GM23338 (cell line): ENCODE results near the gene PCDHGA4. TPM values are rescaled to one million over a fixed set of nuclear protein-coding genes. Genes with fewer than 3 reads are reported as not detected.
"Not testable (repeated sequence)": the region's sequence is repeated elsewhere in the genome, so short reads cannot be mapped to it uniquely, and the experiment has no call there.

ENCODE experiments used
- ATAC-seq: fragments of 200-7000 bp; cut with Tn5 transposase; 3 replicates; pipeline ENCODE4 v1.9.1; 2020
- DNase-seq: peaks from one replicate; pipeline ENCODE4 v3.0.0-alpha.2; 2015; ENCODE audit warnings: low spot score
- H2AFZ ChIP-seq: fragments of 200-600 bp; sonication (generic); 2 replicates; pipeline ENCODE4 v1.8.0; 2016; ENCODE audit warnings: antibody characterized with exemption, mild to moderate bottlenecking, moderate library complexity
- H3F3A ChIP-seq: fragments of 200-600 bp; sonication (generic); replicated peaks from 2 replicates; pipeline ENCODE4 v1.8.0; 2017; ENCODE audit warnings: antibody characterized with exemption, mixed run types, low read depth
- H3K27ac ChIP-seq: fragments of 200-600 bp; sonication (generic); 2 replicates; pipeline ENCODE4 v1.6.1; 2016; ENCODE audit warnings: low read depth
- H3K27me3 ChIP-seq: fragments of 200-600 bp; sonication (generic); 2 replicates; pipeline ENCODE4 v1.8.0; 2016; ENCODE audit warnings: mild to moderate bottlenecking, mixed run types, moderate library complexity; ENCODE audit not compliant: insufficient read depth
- H3K36me3 ChIP-seq: fragments of 200-600 bp; sonication (generic); 2 replicates; pipeline ENCODE4 v1.8.0; 2016; ENCODE audit warnings: mild to moderate bottlenecking; ENCODE audit not compliant: insufficient read depth
- H3K4me1 ChIP-seq: fragments of 200-600 bp; sonication (generic); 2 replicates; pipeline ENCODE4 v1.8.0; 2016; ENCODE audit warnings: mild to moderate bottlenecking, moderate library complexity; ENCODE audit not compliant: insufficient read depth
- H3K4me2 ChIP-seq: fragments of 200-600 bp; sonication (generic); 2 replicates; pipeline ENCODE4 v1.7.1; 2017; ENCODE audit warnings: mixed run types
- H3K4me3 ChIP-seq: fragments of 200-600 bp; sonication (generic); 2 replicates; pipeline ENCODE4 v1.6.1; 2016; ENCODE audit warnings: mixed run types
- H3K79me2 ChIP-seq: fragments of 200-600 bp; sonication (generic); replicated peaks from 2 replicates; pipeline ENCODE4 v1.8.0; 2017; ENCODE audit warnings: mild to moderate bottlenecking; ENCODE audit not compliant: insufficient read depth
- H3K9me2 ChIP-seq: fragments of 200-600 bp; sonication (generic); 2 replicates; pipeline ENCODE4 v1.8.0; 2017; ENCODE audit not compliant: insufficient read depth
- H4K20me1 ChIP-seq: fragments of 200-600 bp; sonication (generic); replicated peaks from 2 replicates; pipeline ENCODE4 v1.8.0; 2017; ENCODE audit warnings: mild to moderate bottlenecking; ENCODE audit not compliant: insufficient read depth
- H3K27ac Mint-ChIP-seq: 2 replicates; pipeline ENCODE4 v1.8.0; 2020; ENCODE audit warnings: inconsistent platforms, mild to moderate bottlenecking, moderate library complexity, mixed read lengths
- H3K27me3 Mint-ChIP-seq: 3 replicates; pipeline ENCODE4 v1.8.0; 2022; ENCODE audit warnings: low read depth, mild to moderate bottlenecking, moderate library complexity, mixed read lengths, inconsistent platforms; ENCODE audit not compliant: insufficient read depth, poor library complexity
- H3K36me3 Mint-ChIP-seq: 3 replicates; pipeline ENCODE4 v1.8.0; 2021; ENCODE audit warnings: low read depth, mild to moderate bottlenecking, inconsistent platforms, moderate library complexity, mixed read lengths
- H3K4me1 Mint-ChIP-seq: 3 replicates; pipeline ENCODE4 v1.8.0; 2020; ENCODE audit warnings: mild to moderate bottlenecking, inconsistent platforms, mixed read lengths
- H3K4me3 Mint-ChIP-seq: 3 replicates; pipeline ENCODE4 v1.8.0; 2021; ENCODE audit warnings: moderate library complexity, mild to moderate bottlenecking, inconsistent platforms, mixed read lengths
- H3K9me3 Mint-ChIP-seq: 3 replicates; pipeline ENCODE4 v1.8.0; 2020; ENCODE audit warnings: moderate library complexity, mild to moderate bottlenecking, inconsistent platforms, mixed read lengths
- CREB1 ChIP-seq: fragments of 250-450 bp; sonication (Bioruptor Pico); IDR thresholded peaks from 2 replicates; pipeline ENCODE4 v1.5.0; 2020; ENCODE audit warnings: low read depth, mild to moderate bottlenecking, moderate library complexity
- JUNB ChIP-seq: IDR thresholded peaks from one replicate; pipeline ENCODE4 v1.6.1; 2016; ENCODE audit warnings: antibody characterized with exemption; ENCODE audit not compliant: unreplicated experiment
- POLR2AphosphoS5 ChIP-seq: IDR thresholded peaks from 2 replicates; pipeline ENCODE4 v1.6.1; 2016; ENCODE audit warnings: antibody characterized with exemption, low read depth
- ZNF114 ChIP-seq: fragments of 250-450 bp; sonication (Bioruptor Pico); IDR thresholded peaks from 2 replicates; pipeline ENCODE4 v1.5.0; 2020; ENCODE audit warnings: mild to moderate bottlenecking, moderate library complexity
- polyA plus RNA-seq: library from polyadenylated mRNA; unstranded; fragments of >200 nt; fragmentation: Nextera tagmentation; extraction: Ambion mirVana; gene quantifications from 2 replicates; pipeline ENCODE4 v1.2.1, GENCODE V29; 2016
- total RNA-seq: library from RNA; depleted of rRNA; stranded (reverse); fragments of >200 nt; shearing (Covaris generic); gene quantifications from 2 replicates; pipeline ENCODE4 v1.2.3, GENCODE V29; 2014
- TF ChIP-seq, protein P1 (sequence below): IDR thresholded peaks from 2 replicates; pipeline ENCODE4 v1.6.1; 2016; ENCODE audit warnings: antibody characterized with exemption
- TF ChIP-seq, protein P2 (sequence below): fragments of 250-450 bp; sonication (Bioruptor Pico); IDR thresholded peaks from 2 replicates; pipeline ENCODE4 v1.5.0; 2020; ENCODE audit warnings: mild to moderate bottlenecking, moderate library complexity
- TF ChIP-seq, protein P3 (sequence below), 2 experiments: fragments of 200-600 bp in 1 of 2; sonication (generic) in 1 of 2; conservative IDR thresholded peaks; 2 replicates each; pipeline versions ENCODE4 v1.5.1 to v1.6.1; 2016 to 2017; ENCODE audit warnings: antibody characterized with exemption in 2 of 2, low read depth in 2 of 2, mild to moderate bottlenecking in 2 of 2, moderate library complexity in 1 of 2

The PCDHGA4 gene
- total and polyA plus RNA-seq, 2 experiments from 2014 or later = 0.99 to 7.2 TPM

DNA sequence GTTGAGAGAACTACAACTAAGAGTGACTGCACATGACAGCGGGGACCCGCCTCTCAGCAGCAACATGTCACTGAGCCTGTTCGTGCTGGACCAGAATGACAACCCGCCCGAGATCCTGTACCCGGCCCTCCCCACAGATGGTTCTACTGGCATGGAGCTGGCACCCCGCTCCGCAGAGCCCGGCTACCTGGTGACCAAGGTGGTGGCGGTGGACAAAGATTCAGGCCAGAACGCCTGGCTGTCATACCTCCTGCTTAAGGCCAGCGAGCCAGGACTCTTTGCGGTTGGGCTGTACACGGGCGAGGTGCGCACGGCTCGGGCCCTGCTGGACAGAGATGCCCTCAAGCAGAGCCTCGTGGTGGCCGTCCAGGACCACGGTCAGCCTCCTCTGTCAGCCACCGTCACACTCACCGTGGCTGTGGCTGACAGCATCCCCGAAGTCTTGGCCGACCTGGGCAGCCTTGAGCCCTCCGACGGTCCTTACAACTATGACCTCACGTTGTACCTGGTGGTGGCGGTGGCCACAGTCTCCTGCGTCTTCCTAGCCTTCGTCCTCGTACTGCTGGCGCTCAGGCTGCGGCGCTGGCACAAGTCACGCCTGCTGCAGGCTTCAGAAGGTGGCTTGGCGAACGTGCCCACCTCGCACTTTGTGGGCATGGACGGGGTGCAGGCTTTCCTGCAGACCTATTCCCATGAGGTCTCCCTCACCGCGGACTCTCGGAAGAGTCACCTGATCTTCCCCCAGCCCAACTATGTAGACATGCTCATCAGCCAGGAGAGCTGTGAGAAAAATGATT lies 29.8 kb downstream of the PCDHGA4 start (continued):
- TF ChIP-seq, protein P1, sequence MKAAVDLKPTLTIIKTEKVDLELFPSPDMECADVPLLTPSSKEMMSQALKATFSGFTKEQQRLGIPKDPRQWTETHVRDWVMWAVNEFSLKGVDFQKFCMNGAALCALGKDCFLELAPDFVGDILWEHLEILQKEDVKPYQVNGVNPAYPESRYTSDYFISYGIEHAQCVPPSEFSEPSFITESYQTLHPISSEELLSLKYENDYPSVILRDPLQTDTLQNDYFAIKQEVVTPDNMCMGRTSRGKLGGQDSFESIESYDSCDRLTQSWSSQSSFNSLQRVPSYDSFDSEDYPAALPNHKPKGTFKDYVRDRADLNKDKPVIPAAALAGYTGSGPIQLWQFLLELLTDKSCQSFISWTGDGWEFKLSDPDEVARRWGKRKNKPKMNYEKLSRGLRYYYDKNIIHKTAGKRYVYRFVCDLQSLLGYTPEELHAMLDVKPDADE = no peak
- TF ChIP-seq, protein P2, sequence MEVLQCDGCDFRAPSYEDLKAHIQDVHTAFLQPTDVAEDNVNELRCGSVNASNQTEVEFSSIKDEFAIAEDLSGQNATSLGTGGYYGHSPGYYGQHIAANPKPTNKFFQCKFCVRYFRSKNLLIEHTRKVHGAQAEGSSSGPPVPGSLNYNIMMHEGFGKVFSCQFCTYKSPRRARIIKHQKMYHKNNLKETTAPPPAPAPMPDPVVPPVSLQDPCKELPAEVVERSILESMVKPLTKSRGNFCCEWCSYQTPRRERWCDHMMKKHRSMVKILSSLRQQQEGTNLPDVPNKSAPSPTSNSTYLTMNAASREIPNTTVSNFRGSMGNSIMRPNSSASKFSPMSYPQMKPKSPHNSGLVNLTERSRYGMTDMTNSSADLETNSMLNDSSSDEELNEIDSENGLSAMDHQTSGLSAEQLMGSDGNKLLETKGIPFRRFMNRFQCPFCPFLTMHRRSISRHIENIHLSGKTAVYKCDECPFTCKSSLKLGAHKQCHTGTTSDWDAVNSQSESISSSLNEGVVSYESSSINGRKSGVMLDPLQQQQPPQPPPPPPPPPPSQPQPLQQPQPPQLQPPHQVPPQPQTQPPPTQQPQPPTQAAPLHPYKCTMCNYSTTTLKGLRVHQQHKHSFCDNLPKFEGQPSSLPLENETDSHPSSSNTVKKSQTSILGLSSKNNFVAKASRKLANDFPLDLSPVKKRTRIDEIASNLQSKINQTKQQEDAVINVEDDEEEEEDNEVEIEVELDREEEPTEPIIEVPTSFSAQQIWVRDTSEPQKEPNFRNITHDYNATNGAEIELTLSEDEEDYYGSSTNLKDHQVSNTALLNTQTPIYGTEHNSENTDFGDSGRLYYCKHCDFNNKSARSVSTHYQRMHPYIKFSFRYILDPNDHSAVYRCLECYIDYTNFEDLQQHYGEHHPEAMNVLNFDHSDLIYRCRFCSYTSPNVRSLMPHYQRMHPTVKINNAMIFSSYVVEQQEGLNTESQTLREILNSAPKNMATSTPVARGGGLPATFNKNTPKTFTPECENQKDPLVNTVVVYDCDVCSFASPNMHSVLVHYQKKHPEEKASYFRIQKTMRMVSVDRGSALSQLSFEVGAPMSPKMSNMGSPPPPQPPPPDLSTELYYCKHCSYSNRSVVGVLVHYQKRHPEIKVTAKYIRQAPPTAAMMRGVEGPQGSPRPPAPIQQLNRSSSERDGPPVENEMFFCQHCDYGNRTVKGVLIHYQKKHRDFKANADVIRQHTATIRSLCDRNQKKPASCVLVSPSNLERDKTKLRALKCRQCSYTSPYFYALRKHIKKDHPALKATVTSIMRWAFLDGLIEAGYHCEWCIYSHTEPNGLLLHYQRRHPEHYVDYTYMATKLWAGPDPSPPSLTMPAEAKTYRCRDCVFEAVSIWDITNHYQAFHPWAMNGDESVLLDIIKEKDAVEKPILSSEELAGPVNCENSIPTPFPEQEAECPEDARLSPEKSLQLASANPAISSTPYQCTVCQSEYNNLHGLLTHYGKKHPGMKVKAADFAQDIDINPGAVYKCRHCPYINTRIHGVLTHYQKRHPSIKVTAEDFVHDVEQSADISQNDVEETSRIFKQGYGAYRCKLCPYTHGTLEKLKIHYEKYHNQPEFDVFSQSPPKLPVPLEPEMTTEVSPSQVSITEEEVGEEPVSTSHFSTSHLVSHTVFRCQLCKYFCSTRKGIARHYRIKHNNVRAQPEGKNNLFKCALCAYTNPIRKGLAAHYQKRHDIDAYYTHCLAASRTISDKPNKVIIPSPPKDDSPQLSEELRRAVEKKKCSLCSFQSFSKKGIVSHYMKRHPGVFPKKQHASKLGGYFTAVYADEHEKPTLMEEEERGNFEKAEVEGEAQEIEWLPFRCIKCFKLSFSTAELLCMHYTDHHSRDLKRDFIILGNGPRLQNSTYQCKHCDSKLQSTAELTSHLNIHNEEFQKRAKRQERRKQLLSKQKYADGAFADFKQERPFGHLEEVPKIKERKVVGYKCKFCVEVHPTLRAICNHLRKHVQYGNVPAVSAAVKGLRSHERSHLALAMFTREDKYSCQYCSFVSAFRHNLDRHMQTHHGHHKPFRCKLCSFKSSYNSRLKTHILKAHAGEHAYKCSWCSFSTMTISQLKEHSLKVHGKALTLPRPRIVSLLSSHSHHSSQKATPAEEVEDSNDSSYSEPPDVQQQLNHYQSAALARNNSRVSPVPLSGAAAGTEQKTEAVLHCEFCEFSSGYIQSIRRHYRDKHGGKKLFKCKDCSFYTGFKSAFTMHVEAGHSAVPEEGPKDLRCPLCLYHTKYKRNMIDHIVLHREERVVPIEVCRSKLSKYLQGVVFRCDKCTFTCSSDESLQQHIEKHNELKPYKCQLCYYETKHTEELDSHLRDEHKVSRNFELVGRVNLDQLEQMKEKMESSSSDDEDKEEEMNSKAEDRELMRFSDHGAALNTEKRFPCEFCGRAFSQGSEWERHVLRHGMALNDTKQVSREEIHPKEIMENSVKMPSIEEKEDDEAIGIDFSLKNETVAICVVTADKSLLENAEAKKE (CRISPR knock-in tag) = no peak
- no peak for TF ChIP-seq JUNB
- TF ChIP-seq CREB1 (CRISPR knock-in tag) = no peak
- no peak for TF ChIP-seq ZNF114 (CRISPR knock-in tag)

DNA sequence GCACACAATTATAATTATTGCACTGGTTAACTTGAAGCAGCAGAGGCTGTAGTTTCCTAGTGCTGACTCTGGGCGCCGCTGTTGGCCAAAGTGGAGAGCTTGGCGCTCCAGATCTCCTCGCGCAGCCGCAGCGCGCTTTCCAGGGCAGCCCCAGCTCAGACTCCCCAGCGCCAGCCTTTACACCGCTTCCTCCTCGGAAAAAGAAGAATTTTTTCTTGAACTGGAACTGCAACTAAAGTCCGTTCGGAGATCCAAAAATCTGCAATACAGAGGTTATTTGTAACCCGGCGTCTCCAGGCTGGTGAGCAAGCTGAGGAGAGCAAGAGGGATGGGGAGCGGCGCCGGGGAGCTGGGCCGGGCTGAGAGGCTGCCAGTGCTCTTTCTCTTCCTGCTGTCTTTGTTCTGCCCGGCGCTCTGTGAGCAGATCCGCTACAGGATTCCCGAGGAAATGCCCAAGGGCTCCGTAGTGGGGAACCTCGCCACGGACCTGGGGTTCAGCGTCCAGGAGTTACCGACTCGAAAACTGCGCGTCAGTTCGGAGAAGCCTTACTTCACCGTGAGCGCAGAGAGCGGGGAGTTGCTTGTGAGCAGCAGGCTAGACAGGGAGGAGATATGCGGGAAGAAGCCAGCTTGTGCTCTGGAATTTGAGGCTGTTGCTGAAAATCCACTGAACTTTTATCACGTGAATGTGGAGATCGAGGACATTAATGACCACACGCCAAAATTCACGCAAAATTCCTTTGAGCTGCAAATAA lies 32.9 kb downstream of the PCDHGA4 start, which contains the start of gene PCDHGB4:
Gene PCDHGB4, plus strand, starts transcription at position 142 of the 755 bp plus-strand sequence. Its CDS starts 187 bp downstream, at position 329.
- H3F3A ChIP-seq, H3K27me3 Mint-ChIP-seq, H3K4me1 ChIP-seq, H3K79me2 ChIP-seq, H3K36me3 ChIP-seq, H3K27ac Mint-ChIP-seq, H4K20me1 ChIP-seq, H3K27ac ChIP-seq, H3K9me2 ChIP-seq, H2AFZ ChIP-seq, H3K27me3 ChIP-seq, H3K4me1 Mint-ChIP-seq: not testable (repeated sequence)
- H3K36me3 Mint-ChIP-seq = peaks cover 74% of the 10 kb centered on the region
- TF ChIP-seq, protein P3, sequence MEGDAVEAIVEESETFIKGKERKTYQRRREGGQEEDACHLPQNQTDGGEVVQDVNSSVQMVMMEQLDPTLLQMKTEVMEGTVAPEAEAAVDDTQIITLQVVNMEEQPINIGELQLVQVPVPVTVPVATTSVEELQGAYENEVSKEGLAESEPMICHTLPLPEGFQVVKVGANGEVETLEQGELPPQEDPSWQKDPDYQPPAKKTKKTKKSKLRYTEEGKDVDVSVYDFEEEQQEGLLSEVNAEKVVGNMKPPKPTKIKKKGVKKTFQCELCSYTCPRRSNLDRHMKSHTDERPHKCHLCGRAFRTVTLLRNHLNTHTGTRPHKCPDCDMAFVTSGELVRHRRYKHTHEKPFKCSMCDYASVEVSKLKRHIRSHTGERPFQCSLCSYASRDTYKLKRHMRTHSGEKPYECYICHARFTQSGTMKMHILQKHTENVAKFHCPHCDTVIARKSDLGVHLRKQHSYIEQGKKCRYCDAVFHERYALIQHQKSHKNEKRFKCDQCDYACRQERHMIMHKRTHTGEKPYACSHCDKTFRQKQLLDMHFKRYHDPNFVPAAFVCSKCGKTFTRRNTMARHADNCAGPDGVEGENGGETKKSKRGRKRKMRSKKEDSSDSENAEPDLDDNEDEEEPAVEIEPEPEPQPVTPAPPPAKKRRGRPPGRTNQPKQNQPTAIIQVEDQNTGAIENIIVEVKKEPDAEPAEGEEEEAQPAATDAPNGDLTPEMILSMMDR (conservative IDR thresholded peaks at IDR 0.05; ENCODE audit: low read depth in 2 of 2) = peak; percentile 72 to 75
- TF ChIP-seq POLR2AphosphoS5 = peak; percentile 14; the same call in 1 of the 2 replicates
- H3K9me3 Mint-ChIP-seq = peaks cover 89% of the 10 kb centered on the region
- ATAC-seq (peak; percentile 92), DNase-seq (peak; percentile 81)
- peak within 1 kb of the TSS; percentile 67 for H3K4me2 ChIP-seq
- peak within 1 kb of the TSS; percentile 52 for H3K4me3 ChIP-seq
- H3K4me3 Mint-ChIP-seq = peak within 1 kb of the TSS; percentile 72
